SK-N-SH (cell line): ENCODE results near the gene ADRA2A.

Source experiments
- CTCF ChIP-seq: fragments of 200-600 bp; sonication (generic); IDR thresholded peaks from 2 replicates; pipeline ENCODE4 v1.6.1; 2017; ENCODE audit warnings: antibody characterized with exemption, mild to moderate bottlenecking, moderate library complexity
- EP300 ChIP-seq, 2 experiments: IDR thresholded peaks; 2 replicates each; pipeline versions ENCODE4 v1.4.0 to v1.6.1; 2012; ENCODE audit warnings: borderline replicate concordance in 1 of 2, low read depth in 1 of 2, low read length in 1 of 2
- EZH2phosphoT487 ChIP-seq: fragments of 200-600 bp; sonication (generic); IDR thresholded peaks from 2 replicates; pipeline ENCODE4 v1.6.1; 2017; ENCODE audit warnings: low read depth, mixed run types, mild to moderate bottlenecking, antibody characterized with exemption, moderate library complexity, borderline replicate concordance
- JUND ChIP-seq: IDR thresholded peaks from 2 replicates; pipeline ENCODE4 v1.4.0; 2012
- POLR2AphosphoS5 ChIP-seq: IDR thresholded peaks from 2 replicates; pipeline ENCODE4 v1.6.1; 2012; ENCODE audit warnings: low read depth, low read length
- RAD21 ChIP-seq: IDR thresholded peaks from 2 replicates; pipeline ENCODE4 v1.6.1; 2012; ENCODE audit warnings: mild to moderate bottlenecking, low read length

DNA sequence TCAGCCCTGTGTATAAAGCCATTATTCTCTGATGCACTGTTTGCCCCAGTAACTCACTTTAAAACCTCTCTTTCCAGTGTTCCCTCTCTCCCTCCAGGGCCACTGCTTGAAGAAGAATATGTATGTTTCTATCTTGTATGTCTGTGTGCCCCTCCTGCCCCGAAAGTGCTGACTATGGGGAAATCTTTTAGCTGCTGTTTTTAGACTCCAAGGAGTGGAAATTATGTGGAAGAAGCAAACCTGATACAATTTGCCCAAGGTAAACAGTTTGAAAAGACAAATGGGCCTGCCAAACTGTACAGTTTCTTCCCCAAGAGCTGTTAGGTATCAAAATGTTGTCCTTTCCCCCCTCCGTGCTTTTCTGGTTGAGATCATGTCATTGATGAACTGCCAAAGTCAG is 3.4 kb downstream of the ADRA2A start:
- TF ChIP-seq CTCF (no peak), RAD21 (no peak), EP300 (IDR thresholded peaks at IDR 0.05; ENCODE audit: borderline replicate concordance in 1 of 2, low read depth in 1 of 2, low read length in 1 of 2) (no peak), POLR2AphosphoS5 (no peak), EZH2phosphoT487 (no peak), JUND (no peak)
